PFSK-1 (cell line): ENCODE results near the gene NFIB.

ENCODE experiments used
- POLR2AphosphoS5 ChIP-seq: IDR thresholded peaks from 2 replicates; pipeline ENCODE4 v1.6.1; 2012; ENCODE audit warnings: low read depth, mild to moderate bottlenecking, control low read depth, low read length, moderate library complexity
- REST ChIP-seq, 2 experiments: IDR thresholded peaks; 2 replicates each; pipeline versions ENCODE4 v1.6.1 to v1.8.0; 2011 to 2012; ENCODE audit warnings: low read depth in 2 of 2, low read length in 2 of 2, control low read depth in 1 of 2, inconsistent platforms in 1 of 2, mild to moderate bottlenecking in 1 of 2, moderate library complexity in 1 of 2; ENCODE audit not compliant: insufficient read depth in 1 of 2
- SIN3A ChIP-seq: IDR thresholded peaks from 2 replicates; pipeline ENCODE4 v1.6.1; 2012; ENCODE audit warnings: mild to moderate bottlenecking, low read length, moderate library complexity, borderline replicate concordance; ENCODE audit not compliant: insufficient read depth
- TAF1 ChIP-seq: IDR thresholded peaks from 2 replicates; pipeline ENCODE4 v1.6.1; 2012; ENCODE audit warnings: low read length, control low read depth, borderline replicate concordance; ENCODE audit not compliant: insufficient read depth

GRCh38 chr9:14275331-14275730 is 38.6 kb downstream of the NFIB start:
- no peak for TF ChIP-seq TAF1
- TF ChIP-seq POLR2AphosphoS5, result no peak
- no peak for TF ChIP-seq SIN3A
- TF ChIP-seq REST (IDR thresholded peaks at IDR 0.05; ENCODE audit: insufficient read depth in 1 of 2, low read depth in 2 of 2, low read length in 2 of 2), result no peak
